Measurements from ENCODE around the gene NFS1. TPM values are rescaled to one million over a fixed set of nuclear protein-coding genes. Genes with fewer than 3 reads are reported as not detected.

NFS1 gene
- polyA plus RNA-seq, 1 of the 3 experiments (the other 2 are of a cell fraction): 75.6 TPM

DNA sequence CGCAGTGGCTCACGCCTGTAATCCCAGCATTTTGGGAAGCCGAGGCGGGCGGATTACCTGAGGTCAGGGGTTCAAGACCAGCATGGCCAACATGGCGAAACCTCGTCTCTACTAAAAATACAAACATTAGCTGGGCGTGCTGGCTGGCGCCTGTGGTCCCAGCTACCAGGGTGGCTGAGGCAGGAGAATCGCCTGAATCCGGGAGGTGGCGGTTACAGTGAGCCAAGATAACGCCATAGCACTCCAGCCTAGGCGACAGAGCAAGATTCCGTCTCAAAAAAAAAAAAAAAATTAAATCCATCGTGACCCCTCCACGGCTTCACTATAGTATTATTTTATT is 33.2 kb downstream of the NFS1 start:
- 98% methylated on average over 17 of the region's 17 CpGs for WGBS (ENCODE audit: low lambda C conversion rate)
- Histone ChIP-seq H3K9ac (no peak overlapping the region), H3K4me2 (no peak overlapping the region), H3K36me3 (replicated peaks in 1 of 2; ENCODE audit: control insufficient read depth in 1 of 2, insufficient read depth in 2 of 2, low read length in 1 of 2) (peaks cover 21 to 26% of the 10 kb centered on the region in 2 experiments), H2AFZ (ENCODE audit: low read depth) (no peak overlapping the region), H3K9me3 (no peaks in the 10 kb centered on the region), H3K9me2 (no peaks in the 10 kb centered on the region), H3K27ac (ENCODE audit: low read depth in 2 of 2, low read length in 1 of 2) (no peak overlapping the region), H3K79me2 (ENCODE audit: insufficient read depth) (peaks cover 39% of the 10 kb centered on the region), H4K20me1 (ENCODE audit: insufficient read depth) (peaks cover 32% of the 10 kb centered on the region), H3K4me1 (ENCODE audit: control insufficient read depth in 1 of 2, insufficient read depth in 2 of 2, low read depth in 1 of 2, low read length in 1 of 2) (peaks cover 9 to 10% of the 10 kb centered on the region in 2 experiments; a peak in 2 of 4 replicates), H3K27me3 (ENCODE audit: insufficient read depth) (no peaks in the 10 kb centered on the region), H3K4me3 (ENCODE audit: low read depth in 2 of 2, low read length in 1 of 2) (no peak overlapping the region), H3F3A (replicated peaks; ENCODE audit: insufficient read depth) (peaks cover 14% of the 10 kb centered on the region)
- TF ChIP-seq, protein P1, sequence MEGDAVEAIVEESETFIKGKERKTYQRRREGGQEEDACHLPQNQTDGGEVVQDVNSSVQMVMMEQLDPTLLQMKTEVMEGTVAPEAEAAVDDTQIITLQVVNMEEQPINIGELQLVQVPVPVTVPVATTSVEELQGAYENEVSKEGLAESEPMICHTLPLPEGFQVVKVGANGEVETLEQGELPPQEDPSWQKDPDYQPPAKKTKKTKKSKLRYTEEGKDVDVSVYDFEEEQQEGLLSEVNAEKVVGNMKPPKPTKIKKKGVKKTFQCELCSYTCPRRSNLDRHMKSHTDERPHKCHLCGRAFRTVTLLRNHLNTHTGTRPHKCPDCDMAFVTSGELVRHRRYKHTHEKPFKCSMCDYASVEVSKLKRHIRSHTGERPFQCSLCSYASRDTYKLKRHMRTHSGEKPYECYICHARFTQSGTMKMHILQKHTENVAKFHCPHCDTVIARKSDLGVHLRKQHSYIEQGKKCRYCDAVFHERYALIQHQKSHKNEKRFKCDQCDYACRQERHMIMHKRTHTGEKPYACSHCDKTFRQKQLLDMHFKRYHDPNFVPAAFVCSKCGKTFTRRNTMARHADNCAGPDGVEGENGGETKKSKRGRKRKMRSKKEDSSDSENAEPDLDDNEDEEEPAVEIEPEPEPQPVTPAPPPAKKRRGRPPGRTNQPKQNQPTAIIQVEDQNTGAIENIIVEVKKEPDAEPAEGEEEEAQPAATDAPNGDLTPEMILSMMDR (IDR thresholded peaks at IDR 0.05): no peak
- TF ChIP-seq NRF1 (IDR thresholded peaks at IDR 0.05; ENCODE audit: low read depth, low read length) (no peak), CHD2 (IDR thresholded peaks at IDR 0.05; ENCODE audit: low read length, partially characterized antibody) (no peak), FOXJ3 (CRISPR knock-in tag; IDR thresholded peaks at IDR 0.05) (no peak), NFIC (IDR thresholded peaks at IDR 0.05; ENCODE audit: borderline replicate concordance) (no peak), GATA2 (CRISPR knock-in tag; IDR thresholded peaks at IDR 0.05) (no peak), RCOR1 (IDR thresholded peaks at IDR 0.05; ENCODE audit: low read length) (no peak), ELF1 (IDR thresholded peaks at IDR 0.05) (no peak), RXRA (IDR thresholded peaks at IDR 0.05; ENCODE audit: borderline replicate concordance, low read depth) (no peak), FOSL2 (IDR thresholded peaks at IDR 0.05; ENCODE audit: borderline replicate concordance, low read depth) (no peak)
- TF ChIP-seq, protein P2, sequence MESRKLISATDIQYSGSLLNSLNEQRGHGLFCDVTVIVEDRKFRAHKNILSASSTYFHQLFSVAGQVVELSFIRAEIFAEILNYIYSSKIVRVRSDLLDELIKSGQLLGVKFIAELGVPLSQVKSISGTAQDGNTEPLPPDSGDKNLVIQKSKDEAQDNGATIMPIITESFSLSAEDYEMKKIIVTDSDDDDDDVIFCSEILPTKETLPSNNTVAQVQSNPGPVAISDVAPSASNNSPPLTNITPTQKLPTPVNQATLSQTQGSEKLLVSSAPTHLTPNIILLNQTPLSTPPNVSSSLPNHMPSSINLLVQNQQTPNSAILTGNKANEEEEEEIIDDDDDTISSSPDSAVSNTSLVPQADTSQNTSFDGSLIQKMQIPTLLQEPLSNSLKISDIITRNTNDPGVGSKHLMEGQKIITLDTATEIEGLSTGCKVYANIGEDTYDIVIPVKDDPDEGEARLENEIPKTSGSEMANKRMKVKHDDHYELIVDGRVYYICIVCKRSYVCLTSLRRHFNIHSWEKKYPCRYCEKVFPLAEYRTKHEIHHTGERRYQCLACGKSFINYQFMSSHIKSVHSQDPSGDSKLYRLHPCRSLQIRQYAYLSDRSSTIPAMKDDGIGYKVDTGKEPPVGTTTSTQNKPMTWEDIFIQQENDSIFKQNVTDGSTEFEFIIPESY (IDR thresholded peaks at IDR 0.05; ENCODE audit: borderline replicate concordance, low read depth): no peak
- TF ChIP-seq, protein P3, sequence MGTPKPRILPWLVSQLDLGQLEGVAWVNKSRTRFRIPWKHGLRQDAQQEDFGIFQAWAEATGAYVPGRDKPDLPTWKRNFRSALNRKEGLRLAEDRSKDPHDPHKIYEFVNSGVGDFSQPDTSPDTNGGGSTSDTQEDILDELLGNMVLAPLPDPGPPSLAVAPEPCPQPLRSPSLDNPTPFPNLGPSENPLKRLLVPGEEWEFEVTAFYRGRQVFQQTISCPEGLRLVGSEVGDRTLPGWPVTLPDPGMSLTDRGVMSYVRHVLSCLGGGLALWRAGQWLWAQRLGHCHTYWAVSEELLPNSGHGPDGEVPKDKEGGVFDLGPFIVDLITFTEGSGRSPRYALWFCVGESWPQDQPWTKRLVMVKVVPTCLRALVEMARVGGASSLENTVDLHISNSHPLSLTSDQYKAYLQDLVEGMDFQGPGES (IDR thresholded peaks at IDR 0.05; ENCODE audit: low read depth, low read length): no peak
- CTCF ChIA-PET: interaction anchor here (0.8 kb wide), 1 partner anchor 47 kb away, joined by 3 read pairs; no protein-coding TSS in a partner anchor
- DNase-seq: no peak
- POLR2A ChIA-PET: no interaction called here
